ENCODE data around the gene LMTK3.

Gene LMTK3

GRCh38 chr19:48475369-48476068, 36.1 kb downstream of the LMTK3 start:
- Histone ChIP-seq H3K4me3 (ENCODE audit: low read length) (no peak overlapping the region), H3K4me1 (ENCODE audit: control insufficient read depth, low read length) (peaks cover 4% of the 10 kb centered on the region), H3F3A (ENCODE audit: control insufficient read depth, insufficient read depth) (no peaks in the 10 kb centered on the region), H3K27me3 (ENCODE audit: control insufficient read depth, low read length) (no peaks in the 10 kb centered on the region), H4K20me1 (ENCODE audit: control insufficient read depth, insufficient read depth, low read depth, low read length) (0 out of 2 replicates have a peak, but pooled peaks cover 3% of the 10 kb centered on the region), H3K4me2 (ENCODE audit: low read length) (no peak overlapping the region), H3K36me3 (ENCODE audit: control insufficient read depth, low read length) (peaks cover 54% of the 10 kb centered on the region), H3K79me2 (ENCODE audit: control insufficient read depth, low read length) (peaks cover 4% of the 10 kb centered on the region), H3K27ac (ENCODE audit: low read depth, low read length) (no peak overlapping the region), H3K9me2 (replicated peaks; ENCODE audit: control insufficient read depth, low read length) (no peaks in the 10 kb centered on the region), H3K9me3 (ENCODE audit: control insufficient read depth, insufficient read depth, low read length) (no peaks in the 10 kb centered on the region)
- no peak for TF ChIP-seq EZH2phosphoT487 (IDR thresholded peaks at IDR 0.05; ENCODE audit: borderline replicate concordance, low read length)
- TF ChIP-seq, protein P1, sequence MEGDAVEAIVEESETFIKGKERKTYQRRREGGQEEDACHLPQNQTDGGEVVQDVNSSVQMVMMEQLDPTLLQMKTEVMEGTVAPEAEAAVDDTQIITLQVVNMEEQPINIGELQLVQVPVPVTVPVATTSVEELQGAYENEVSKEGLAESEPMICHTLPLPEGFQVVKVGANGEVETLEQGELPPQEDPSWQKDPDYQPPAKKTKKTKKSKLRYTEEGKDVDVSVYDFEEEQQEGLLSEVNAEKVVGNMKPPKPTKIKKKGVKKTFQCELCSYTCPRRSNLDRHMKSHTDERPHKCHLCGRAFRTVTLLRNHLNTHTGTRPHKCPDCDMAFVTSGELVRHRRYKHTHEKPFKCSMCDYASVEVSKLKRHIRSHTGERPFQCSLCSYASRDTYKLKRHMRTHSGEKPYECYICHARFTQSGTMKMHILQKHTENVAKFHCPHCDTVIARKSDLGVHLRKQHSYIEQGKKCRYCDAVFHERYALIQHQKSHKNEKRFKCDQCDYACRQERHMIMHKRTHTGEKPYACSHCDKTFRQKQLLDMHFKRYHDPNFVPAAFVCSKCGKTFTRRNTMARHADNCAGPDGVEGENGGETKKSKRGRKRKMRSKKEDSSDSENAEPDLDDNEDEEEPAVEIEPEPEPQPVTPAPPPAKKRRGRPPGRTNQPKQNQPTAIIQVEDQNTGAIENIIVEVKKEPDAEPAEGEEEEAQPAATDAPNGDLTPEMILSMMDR (IDR thresholded peaks at IDR 0.05; ENCODE audit: low read depth, low read length, poor library complexity, severe bottlenecking) = no peak

GRCh38 chr19:48474084-48474592, 37.5 kb downstream of the LMTK3 start:
- no peak for TF ChIP-seq EZH2phosphoT487 (IDR thresholded peaks at IDR 0.05; ENCODE audit: borderline replicate concordance, low read length)
- TF ChIP-seq, protein P1 (IDR thresholded peaks at IDR 0.05; ENCODE audit: low read depth, low read length, poor library complexity, severe bottlenecking) = no peak
- no peak overlapping the region for H3K27ac ChIP-seq (ENCODE audit: low read depth, low read length)
- peaks cover 10% of the 10 kb centered on the region for H3K4me1 ChIP-seq (ENCODE audit: control insufficient read depth, low read length)
- H3K36me3 ChIP-seq (ENCODE audit: control insufficient read depth, low read length) = peaks cover 60% of the 10 kb centered on the region
- no peak overlapping the region for H3K4me3 ChIP-seq (ENCODE audit: low read length)
- H3K9me2 ChIP-seq (replicated peaks; ENCODE audit: control insufficient read depth, low read length) = no peaks in the 10 kb centered on the region
- peaks cover 11% of the 10 kb centered on the region for H4K20me1 ChIP-seq (ENCODE audit: control insufficient read depth, insufficient read depth, low read depth, low read length)
- H3K27me3 ChIP-seq (ENCODE audit: control insufficient read depth, low read length) = no peaks in the 10 kb centered on the region
- H3K4me2 ChIP-seq (ENCODE audit: low read length) = no peak overlapping the region
- no peaks in the 10 kb centered on the region for H3K9me3 ChIP-seq (ENCODE audit: control insufficient read depth, insufficient read depth, low read length)
- H3F3A ChIP-seq (ENCODE audit: control insufficient read depth, insufficient read depth) = no peaks in the 10 kb centered on the region
- H3K79me2 ChIP-seq (ENCODE audit: control insufficient read depth, low read length) = peaks cover 13% of the 10 kb centered on the region

DNA sequence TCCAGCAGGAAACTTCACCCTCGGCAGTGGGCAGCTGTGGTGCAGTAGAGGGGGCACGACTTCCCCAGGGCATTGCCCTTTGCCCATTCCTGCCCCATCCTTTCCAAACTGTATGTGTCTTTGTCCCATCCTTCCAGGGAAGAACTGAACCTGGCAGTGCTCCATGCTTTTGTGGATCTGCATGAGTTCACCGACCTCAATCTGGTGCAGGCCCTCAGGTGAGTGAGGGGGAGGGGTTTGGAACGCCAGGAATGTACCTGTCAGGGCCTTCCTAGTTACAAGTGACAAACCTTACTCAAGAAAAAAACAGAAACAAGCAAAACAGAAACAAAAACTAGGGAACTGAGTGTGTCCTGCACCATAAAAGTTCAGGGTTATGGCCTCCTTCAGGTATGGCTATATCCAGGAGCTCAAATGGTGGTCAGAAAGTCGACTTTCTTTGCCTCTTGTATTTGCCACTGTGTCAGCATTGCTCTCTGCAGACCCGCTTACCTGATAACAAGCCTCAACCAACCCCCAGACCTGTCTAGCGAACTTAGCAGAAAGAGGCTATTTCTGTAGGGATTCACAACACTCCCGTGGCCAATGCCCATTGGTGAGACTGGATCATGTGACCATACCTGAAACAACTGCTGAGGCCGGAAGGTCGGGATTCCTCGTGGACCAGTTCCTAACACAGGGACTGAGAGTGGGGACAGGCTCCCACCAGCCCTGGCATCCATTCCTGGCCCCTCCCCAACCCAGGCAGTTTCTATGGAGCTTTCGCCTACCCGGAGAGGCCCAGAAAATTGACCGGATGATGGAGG, 38.3 kb downstream of the LMTK3 start:
- Histone ChIP-seq H3K4me1 (ENCODE audit: control insufficient read depth, low read length) (peaks cover 13% of the 10 kb centered on the region), H3K9me2 (replicated peaks; ENCODE audit: control insufficient read depth, low read length) (no peaks in the 10 kb centered on the region), H3K4me2 (ENCODE audit: low read length) (no peak overlapping the region), H4K20me1 (ENCODE audit: control insufficient read depth, insufficient read depth, low read depth, low read length) (peaks cover 11% of the 10 kb centered on the region), H3K79me2 (ENCODE audit: control insufficient read depth, low read length) (peaks cover 13% of the 10 kb centered on the region), H3K27me3 (ENCODE audit: control insufficient read depth, low read length) (no peaks in the 10 kb centered on the region), H3K27ac (ENCODE audit: low read depth, low read length) (no peak overlapping the region), H3K9me3 (ENCODE audit: control insufficient read depth, insufficient read depth, low read length) (no peaks in the 10 kb centered on the region), H3K36me3 (ENCODE audit: control insufficient read depth, low read length) (peaks cover 60% of the 10 kb centered on the region), H3F3A (ENCODE audit: control insufficient read depth, insufficient read depth) (no peaks in the 10 kb centered on the region), H3K4me3 (ENCODE audit: low read length) (no peak overlapping the region)
- TF ChIP-seq, protein P1 (IDR thresholded peaks at IDR 0.05; ENCODE audit: low read depth, low read length, poor library complexity, severe bottlenecking) = no peak
- TF ChIP-seq EZH2phosphoT487 (IDR thresholded peaks at IDR 0.05; ENCODE audit: borderline replicate concordance, low read length) = no peak
